ENCODE results near the gene GMPS. TPM values are rescaled to one million over a fixed set of nuclear protein-coding genes. Genes with fewer than 3 reads are reported as not detected.
A peak's percentile ranks its signal among the peaks of the same experiment; 100 is the strongest.

Gene GMPS
- total and polyA plus RNA-seq, 2 of the 4 experiments (the other 2 are of a cell fraction): 33.9 to 52.5 TPM

DNA sequence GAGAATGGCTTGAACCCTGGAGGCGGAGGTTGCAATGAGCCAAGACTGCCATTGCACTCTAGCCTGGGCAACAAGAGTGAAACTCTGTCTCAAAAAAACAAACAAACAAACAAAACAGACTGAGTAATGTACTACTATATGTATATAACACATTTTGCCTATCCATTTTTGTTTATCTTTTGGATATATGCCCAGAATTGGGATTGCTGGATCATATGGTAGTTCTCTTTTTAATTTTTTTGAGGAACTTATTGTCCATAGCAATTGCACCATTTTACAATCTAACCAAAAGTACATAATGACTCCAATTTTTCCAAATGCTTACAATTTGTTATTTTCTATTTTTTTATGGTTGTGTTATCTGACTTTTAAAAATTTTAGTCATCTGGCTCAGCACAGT, 47.3 kb downstream of the GMPS start:
- Histone ChIP-seq H2BK5ac (ENCODE audit: low read depth, low read length, poor library complexity, severe bottlenecking) (no peak overlapping the region), H3K9ac (ENCODE audit: low read depth, low read length) (no peak overlapping the region), H2BK120ac (ENCODE audit: low read depth, low read length) (no peak overlapping the region), H3K36me3 (ENCODE audit: control insufficient read depth, insufficient read depth, low read length) (peaks cover 21% of the 10 kb centered on the region), H3K27me3 (ENCODE audit: control insufficient read depth, insufficient read depth, low read length) (no peaks in the 10 kb centered on the region), H4K5ac (ENCODE audit: low read depth, low read length) (no peak overlapping the region), H3K4me1 (ENCODE audit: control insufficient read depth, insufficient read depth, low read length) (0 out of 2 replicates have a peak, but pooled peaks cover 2% of the 10 kb centered on the region), H2AK9ac (replicated peaks; ENCODE audit: low read depth, low read length, poor library complexity) (no peak overlapping the region), H2BK15ac (ENCODE audit: low read depth, low read length) (no peak overlapping the region), H2AK5ac (ENCODE audit: low read depth, low read length) (no peak overlapping the region), H4K91ac (ENCODE audit: insufficient read depth, low read depth, low read length) (no peak overlapping the region), H3K9me1 (ENCODE audit: insufficient read depth, low read length) (peaks cover 5% of the 10 kb centered on the region; the same call in 1 of the 2 replicates), H4K8ac (ENCODE audit: low read depth in 2 of 2, low read length in 2 of 2) (no peak overlapping the region), H3K4me3 (ENCODE audit: insufficient read depth, low read depth, low read length) (no peak overlapping the region), H3K14ac (replicated peaks; ENCODE audit: low read depth, low read length) (no peak overlapping the region), H2BK20ac (ENCODE audit: low read depth, low read length) (no peak overlapping the region), H3K18ac (ENCODE audit: low read depth, low read length) (no peak overlapping the region), H3K56ac (ENCODE audit: extremely low read depth, insufficient read depth, low read length) (no peak overlapping the region), H3K79me1 (ENCODE audit: low read depth in 1 of 2, low read length in 2 of 2) (peaks cover 2 to 3% of the 10 kb centered on the region in 2 experiments; a peak in 2 of 4 replicates), H3K9me3 (ENCODE audit: control insufficient read depth, insufficient read depth, low read length) (no peaks in the 10 kb centered on the region), H3K4ac (ENCODE audit: low read depth, low read length) (no peak overlapping the region), H3K4me2 (ENCODE audit: low read depth, low read length) (no peak overlapping the region), H3K23ac (ENCODE audit: low read depth, low read length) (no peak overlapping the region), H2AFZ (replicated peaks; ENCODE audit: low read length, poor library complexity) (no peak overlapping the region), H3K27ac (ENCODE audit: insufficient read depth, low read length) (no peak overlapping the region), H4K20me1 (ENCODE audit: insufficient read depth, low read length) (no peaks in the 10 kb centered on the region)
- ChIA-PET CTCF (no interaction called here), POLR2A (ENCODE audit: unreplicated experiment) (no interaction called here)
- dilution Hi-C loops (cut with HindIII; ENCODE audit: low sequenced_read_pairs, unreplicated experiment): no loop called here
- WGBS, 2 experiments (ENCODE audit: extremely low coverage in 2 of 2, insufficient read length in 1 of 2): no CpG with 5 or more reads among the region's 1 CpG
- DNase-seq (peak; percentile 37), ATAC-seq (ENCODE audit: low read depth) (no peak)
- no peak for TF ChIP-seq RCOR1 (IDR thresholded peaks at IDR 0.05; ENCODE audit: insufficient replicate concordance, low read length)
- TF ChIP-seq, protein P1, sequence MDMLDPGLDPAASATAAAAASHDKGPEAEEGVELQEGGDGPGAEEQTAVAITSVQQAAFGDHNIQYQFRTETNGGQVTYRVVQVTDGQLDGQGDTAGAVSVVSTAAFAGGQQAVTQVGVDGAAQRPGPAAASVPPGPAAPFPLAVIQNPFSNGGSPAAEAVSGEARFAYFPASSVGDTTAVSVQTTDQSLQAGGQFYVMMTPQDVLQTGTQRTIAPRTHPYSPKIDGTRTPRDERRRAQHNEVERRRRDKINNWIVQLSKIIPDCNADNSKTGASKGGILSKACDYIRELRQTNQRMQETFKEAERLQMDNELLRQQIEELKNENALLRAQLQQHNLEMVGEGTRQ (IDR thresholded peaks at IDR 0.05; ENCODE audit: low read depth, low read length): no peak
- TF ChIP-seq, protein P2, sequence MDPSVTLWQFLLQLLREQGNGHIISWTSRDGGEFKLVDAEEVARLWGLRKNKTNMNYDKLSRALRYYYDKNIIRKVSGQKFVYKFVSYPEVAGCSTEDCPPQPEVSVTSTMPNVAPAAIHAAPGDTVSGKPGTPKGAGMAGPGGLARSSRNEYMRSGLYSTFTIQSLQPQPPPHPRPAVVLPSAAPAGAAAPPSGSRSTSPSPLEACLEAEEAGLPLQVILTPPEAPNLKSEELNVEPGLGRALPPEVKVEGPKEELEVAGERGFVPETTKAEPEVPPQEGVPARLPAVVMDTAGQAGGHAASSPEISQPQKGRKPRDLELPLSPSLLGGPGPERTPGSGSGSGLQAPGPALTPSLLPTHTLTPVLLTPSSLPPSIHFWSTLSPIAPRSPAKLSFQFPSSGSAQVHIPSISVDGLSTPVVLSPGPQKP (IDR thresholded peaks at IDR 0.05; ENCODE audit: borderline replicate concordance, low read depth, low read length): no peak
- no peak for TF ChIP-seq MXI1 (IDR thresholded peaks at IDR 0.05; ENCODE audit: borderline replicate concordance, low read depth, low read length)
- no peak for TF ChIP-seq MAFK (IDR thresholded peaks at IDR 0.05; ENCODE audit: low read depth, low read length)
- no peak for TF ChIP-seq FOS (IDR thresholded peaks at IDR 0.05; ENCODE audit: low read depth, low read length)
- TF ChIP-seq MAZ (IDR thresholded peaks at IDR 0.05; ENCODE audit: borderline replicate concordance, low read depth, low read length): no peak
- TF ChIP-seq POLR2A (IDR thresholded peaks at IDR 0.05; ENCODE audit: low read depth, low read length): no peak
- no peak for TF ChIP-seq RFX5 (IDR thresholded peaks at IDR 0.05; ENCODE audit: low read depth, low read length)
- TF ChIP-seq NFE2L2 (IDR thresholded peaks at IDR 0.05; ENCODE audit: low read depth, low read length): no peak
- TF ChIP-seq CHD1 (IDR thresholded peaks at IDR 0.05; ENCODE audit: low read depth, low read length): no peak
- TF ChIP-seq BHLHE40 (IDR thresholded peaks at IDR 0.05; ENCODE audit: low read depth, low read length): no peak
- no peak for TF ChIP-seq SMC3 (IDR thresholded peaks at IDR 0.05; ENCODE audit: low read depth, low read length)
- no peak for TF ChIP-seq CEBPB (IDR thresholded peaks at IDR 0.05; ENCODE audit: low read depth, low read length)
- intact Hi-C loops (cut with micrococcal nuclease): no loop called here
- no TSS peak for BruUV-seq (replicated peaks)
- in situ Hi-C loops (cut with MboI; ENCODE audit: low sequenced_read_pairs): no loop called here
